Activated CD4-positive, alpha-beta T cell treated with anti-CD3 and anti-CD28 coated beads for 24 hours (primary cell): ENCODE measurements around the gene CCDC57.
"Not testable (repeated sequence)": the region's sequence is repeated elsewhere in the genome, so short reads cannot be mapped to it uniquely, and the experiment has no call there.

Experiments
- DNase-seq, 2 donors: peaks; one replicate each; pipeline ENCODE4 v3.0.0-alpha.2; 2020; ENCODE audit warnings: low read depth in 2 of 2

The CCDC57 gene

DNA sequence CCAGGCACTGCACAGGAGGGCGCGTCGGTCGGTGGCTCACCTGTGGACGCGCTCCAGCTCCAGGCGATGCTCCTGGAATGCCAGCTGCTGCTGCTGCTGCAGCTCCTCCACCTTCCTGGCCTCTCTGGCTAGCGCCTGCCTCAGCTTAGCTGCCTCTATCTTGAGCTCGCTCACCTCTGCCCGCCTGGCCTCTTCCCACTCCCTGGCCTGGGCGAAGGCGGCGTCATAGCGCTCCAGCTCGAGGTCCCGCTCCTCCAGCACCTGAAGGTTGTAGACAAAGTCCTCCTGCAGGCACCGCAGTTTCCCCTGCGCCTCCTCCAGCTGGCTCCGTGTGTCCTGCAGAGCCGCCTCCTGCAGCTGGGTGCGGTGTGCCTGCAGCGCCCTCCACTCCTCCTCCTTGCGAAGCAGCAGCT, 11.1 kb downstream of the CCDC57 start:
- DNase-seq = no peak

DNA sequence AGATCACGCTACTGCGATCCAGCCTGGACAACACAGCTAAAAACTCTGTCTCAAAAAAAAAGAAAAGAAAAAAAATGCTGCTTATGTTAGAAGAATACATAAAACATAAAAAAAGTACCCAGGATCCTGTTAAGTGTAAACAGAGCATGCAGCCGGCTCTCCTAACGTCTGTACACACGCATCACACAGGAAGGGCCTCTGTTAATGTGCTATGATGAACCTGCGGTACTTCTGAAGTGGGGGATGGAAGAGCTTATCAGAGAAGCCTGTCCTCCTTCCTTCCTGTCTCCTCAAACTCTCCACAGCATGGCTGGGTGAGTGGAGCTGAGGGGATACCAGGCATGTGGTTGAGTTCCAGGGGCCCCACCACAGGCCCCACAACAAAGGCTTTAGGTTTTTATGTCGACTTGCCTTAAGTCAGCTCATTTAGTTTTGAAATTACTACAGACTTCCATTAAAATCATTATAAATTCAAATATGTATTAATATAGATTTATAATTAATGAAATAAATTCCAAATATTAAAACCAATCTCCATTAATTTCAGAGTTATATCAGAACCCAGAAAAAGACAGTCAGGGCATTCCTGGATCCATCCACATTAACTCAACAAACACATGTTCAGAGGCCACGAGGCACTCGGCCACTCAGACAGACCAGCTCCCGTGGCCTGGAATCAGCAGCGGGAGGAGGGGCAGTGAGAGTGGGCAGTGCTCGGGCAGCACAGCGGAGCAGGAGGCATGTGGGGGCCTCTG, 11.7 kb downstream of the CCDC57 start:
- DNase-seq = peak in 1 of 2 donors; percentile 54

DNA sequence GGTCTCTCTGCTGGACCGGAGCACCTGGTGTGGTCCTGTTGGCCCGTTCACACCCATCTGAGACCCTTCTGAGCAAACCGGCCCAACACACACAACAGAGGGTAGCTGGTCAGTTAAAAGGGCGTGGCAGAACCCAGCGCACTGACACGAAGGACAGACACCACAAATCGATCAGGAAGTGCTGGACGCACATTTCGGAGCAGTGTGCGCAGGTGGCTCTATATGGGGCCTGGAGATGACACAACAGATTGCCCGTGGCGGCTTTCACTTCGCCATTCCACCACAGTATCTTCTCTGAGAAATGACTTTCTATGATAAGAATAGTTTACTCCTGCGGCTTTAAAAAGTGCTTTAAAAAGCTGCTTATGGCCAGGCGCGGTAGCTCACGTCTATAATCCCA, 12.5 kb downstream of the CCDC57 start:
- DNase-seq = no peak

DNA sequence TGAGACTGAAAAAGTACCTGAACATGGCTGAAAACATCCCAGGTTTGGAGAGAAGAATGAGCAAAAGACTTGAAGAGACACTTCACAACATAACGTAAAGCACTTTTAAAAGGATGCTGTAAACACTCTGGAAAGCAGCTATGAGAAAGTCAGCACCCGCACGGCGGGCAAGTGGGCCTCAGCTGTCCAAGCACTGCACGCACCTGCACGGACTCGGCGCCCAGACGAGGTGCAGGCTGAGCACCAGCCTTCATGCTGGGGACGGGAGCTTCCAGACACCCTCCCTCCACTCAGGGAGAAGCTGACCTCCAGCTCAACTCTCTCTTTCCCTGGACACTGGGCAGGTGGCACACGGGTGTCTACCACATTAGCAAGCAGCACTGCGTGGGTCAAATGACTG, 13.1 kb downstream of the CCDC57 start:
- DNase-seq = no peak

DNA sequence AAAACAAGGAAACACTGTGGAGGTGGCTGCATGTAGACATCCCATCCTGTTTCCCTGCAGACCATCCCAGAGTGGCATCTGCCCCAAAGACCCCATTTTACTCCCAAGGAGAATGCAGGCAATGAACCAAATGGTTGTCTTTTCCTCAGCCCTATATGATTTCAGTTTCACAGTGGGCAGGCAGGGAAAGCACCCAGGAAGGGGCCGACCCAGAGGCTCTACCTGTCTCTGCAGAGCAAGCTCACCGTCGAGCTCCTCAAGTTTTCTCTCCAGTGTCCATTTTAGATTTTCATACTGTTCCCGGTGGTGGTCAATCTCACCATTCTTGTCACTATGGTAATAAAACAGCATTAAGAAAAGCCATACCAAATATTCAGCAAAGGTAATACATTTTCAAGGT, 14.6 kb downstream of the CCDC57 start:
- DNase-seq = no peak

DNA sequence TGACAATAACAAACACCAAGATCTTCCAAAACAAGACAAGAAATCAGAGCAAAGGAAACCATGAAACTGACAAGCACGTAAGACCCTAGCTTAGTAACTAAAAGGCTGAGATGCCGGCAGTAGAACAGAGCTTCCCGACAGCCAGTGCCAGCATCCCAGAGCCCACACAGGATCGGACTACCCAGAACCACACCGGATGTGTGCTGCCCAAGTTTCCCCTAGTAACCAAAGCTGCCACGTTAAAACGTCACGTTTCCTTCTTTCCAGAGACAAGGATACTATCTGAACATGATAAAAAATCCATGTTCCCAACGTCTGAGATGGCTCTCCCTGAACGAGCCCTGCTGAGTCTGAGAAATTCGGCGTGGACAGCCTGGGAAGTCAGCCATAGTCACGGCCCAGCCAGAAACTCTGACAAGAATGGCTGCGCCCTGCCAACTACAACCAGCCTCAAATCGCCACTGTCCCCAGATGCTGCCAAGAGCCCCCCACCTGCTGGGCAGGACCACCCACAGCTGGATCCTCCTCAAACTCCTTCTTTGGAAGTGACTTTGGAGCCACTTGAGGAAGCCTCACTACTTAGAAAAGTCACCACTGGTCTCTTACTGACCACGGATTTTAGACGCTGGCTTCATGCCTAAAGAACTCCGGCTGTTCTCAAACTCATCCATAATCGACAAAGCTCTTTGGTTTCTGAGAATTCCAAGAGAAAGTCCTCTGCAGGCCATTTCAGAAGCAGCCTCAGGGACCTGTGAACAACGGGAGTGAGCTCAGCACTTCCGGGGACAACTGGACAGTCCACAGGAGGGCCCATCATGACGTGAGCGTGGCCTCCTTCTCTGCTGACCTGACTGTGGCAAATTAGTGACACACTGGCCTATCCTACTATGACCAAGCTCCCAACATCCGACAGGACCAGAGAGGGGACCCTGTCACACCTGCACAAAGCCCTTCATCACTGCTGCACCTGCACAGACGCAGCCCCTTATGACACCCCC, 16.7 kb downstream of the CCDC57 start:
- DNase-seq = no peak

DNA sequence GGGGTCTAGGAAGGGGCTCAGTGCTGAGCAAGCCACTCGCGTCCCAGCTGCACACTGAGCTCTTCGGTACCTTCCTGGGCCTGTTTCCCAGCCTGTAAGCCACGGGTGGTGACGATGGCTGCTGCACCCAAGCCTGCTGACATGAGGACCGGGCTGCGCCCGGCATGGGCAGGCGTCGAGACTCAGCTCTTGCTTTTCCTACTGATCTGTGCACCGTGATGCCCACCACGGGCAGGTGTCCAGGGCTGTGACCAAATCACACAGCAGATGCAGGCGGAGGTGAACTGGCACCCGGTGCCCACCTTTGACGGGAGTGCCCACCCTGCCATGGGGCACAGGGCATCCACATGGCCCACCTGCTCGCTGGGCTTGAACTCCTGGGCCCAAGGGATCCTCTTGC, 17.9 kb downstream of the CCDC57 start:
- DNase-seq = no peak

DNA sequence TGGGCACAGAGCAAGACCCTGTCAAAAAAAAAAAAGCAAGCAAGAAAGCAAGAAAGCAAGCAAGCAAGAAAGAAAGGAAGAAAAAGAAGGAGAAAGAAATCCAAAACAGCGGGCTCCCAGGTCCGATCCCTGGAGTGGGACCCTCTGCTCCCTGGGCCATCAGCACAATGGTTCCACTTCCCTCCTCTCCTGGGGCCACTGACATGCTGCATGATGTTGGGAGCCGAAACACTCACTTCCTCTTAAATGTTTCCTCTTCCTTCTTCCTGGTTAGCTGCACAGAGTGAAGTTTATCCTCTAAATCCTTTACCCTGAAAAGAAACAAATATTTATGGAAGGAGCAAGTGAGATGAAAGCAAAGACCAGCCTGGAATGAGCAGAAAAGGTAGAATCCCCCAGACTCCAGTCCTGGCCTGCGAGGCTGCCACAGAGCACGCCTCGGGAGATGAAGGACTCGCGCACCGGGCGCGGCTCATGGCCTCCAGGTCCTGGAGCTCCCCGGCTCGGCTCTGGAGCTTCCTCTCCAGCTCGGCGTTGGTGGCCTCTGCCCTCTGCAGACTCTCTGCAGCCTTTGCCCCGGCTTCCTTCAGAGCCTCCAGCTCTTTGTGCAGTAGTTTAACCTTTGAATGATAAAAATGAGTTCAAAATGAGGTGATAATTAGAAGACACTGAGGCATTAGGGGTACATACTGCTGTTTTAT, 19.0 kb downstream of the CCDC57 start:
- DNase-seq = no peak

DNA sequence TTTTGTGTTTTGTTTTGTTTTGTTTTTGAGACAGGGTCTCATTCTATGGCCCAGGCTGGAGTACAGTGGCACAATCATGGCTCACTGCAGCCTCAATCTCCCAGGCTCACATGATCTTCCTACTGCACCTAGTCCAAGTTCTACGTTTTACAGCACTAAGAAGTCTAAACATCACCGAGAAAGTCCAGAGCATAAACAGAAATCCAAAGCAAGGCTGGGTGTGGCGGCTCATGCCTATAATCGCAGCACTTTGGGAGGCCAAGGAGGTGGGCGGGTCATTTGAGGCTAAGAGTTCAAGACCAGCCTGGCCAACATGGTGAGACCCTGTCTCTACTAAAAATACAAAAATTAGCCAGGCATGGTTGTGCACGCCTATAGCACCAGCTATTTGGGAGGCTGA, 19.6 kb downstream of the CCDC57 start:
- not testable (repeated sequence) for DNase-seq

DNA sequence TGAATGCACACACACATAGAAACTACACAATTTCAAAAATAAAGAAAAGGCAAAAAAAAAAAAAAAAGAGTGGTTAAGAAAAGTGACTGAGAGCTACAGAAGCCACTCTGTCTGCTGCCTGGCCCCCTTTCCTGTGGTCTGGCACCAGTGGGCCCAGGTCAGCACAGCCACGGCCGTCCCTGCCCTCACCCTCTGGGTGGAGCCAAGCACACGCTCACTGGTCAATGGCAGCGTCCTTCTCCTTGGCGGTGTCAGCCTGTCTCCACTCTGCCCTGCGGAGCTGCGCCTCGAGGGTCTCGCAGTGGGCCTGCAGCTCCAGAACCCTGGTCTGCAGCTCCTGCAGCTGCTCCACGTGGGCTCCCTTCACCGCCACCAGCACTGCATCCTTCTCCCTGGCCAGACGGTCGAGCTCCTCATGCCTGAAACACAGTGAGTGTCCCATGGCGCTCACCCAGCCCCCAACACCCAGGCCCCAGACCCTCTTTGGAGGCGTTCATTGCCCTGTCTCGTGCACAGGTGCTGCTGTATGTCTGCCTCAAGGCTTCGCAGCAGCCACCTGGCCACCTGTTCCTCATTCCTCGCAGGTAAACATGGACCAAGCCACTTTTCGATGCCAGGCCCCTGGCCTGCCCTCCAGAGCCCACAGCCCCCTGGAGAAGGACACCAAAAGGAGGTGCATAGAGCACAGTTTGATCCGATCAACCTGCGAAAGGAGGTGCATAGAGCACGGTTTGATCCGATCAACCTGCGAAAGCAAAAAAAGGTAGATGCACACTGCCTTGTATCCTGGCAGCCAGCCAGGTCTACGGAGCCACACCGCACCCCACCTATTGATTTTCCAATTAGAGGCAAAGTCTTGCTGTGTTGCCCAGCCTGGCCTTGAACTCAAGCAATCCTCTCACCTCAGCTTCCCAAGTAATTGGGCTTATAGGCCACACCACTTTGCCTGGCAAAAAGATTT, 24.4 kb downstream of the CCDC57 start:
- DNase-seq = no peak

DNA sequence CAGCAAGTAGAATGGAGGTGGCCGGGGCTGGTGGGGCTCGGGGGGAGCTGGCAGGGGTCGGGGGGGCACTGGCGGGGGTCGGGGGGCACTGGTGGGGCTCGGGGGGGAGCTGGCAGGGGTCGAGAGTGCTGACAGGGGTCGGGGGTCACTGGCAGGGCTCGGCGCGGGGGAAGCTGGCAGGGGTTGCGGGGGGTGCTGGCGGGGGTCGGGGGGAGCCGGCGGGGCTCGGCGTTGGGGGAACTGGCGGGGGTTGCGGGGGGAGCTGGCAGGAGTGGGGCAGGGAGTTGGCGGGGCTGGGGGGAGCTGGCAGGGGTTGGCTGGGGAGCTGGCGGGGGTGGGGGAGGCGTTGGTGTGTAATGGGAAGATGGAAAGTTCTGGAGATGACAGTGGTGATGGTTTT, 25.1 kb downstream of the CCDC57 start:
- no peak for DNase-seq

DNA sequence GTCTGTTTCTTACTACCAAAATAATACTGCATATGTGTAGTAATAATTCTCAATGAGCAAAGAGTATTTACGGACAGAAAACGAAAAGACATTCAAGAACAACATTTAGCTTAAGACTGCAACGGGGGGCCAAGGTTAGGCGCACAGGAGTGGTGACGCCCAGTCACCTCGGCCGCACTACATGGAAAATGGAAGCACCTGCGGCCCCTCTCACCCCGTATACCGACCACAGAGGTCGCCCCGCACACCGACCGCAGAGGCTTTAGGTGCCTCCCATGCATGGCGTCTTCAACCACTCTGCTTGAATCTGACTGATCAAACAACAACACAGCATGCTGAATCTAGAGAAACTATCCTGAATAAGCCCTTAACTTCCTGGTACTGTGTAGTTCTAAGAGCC, 26.4 kb downstream of the CCDC57 start:
- DNase-seq = no peak

DNA sequence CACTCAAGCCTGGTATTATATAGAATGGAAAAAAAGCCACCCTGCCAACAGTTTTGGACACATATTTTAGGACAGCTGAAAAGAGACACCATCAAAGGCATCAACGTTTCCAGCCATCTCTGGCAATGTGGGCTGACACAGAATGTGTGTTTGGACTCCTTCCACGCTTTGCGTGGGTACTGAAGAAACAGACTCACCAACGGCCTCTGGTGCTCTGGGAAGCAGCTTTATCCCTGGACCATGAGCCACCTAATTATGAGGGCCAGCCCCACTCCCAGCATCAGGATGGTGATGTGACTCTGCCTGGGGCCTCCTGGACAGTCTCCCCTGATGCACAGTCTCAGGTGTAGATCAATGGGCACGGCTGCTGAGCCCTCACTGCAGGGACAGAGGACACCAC, 27.9 kb downstream of the CCDC57 start:
- DNase-seq = no peak

DNA sequence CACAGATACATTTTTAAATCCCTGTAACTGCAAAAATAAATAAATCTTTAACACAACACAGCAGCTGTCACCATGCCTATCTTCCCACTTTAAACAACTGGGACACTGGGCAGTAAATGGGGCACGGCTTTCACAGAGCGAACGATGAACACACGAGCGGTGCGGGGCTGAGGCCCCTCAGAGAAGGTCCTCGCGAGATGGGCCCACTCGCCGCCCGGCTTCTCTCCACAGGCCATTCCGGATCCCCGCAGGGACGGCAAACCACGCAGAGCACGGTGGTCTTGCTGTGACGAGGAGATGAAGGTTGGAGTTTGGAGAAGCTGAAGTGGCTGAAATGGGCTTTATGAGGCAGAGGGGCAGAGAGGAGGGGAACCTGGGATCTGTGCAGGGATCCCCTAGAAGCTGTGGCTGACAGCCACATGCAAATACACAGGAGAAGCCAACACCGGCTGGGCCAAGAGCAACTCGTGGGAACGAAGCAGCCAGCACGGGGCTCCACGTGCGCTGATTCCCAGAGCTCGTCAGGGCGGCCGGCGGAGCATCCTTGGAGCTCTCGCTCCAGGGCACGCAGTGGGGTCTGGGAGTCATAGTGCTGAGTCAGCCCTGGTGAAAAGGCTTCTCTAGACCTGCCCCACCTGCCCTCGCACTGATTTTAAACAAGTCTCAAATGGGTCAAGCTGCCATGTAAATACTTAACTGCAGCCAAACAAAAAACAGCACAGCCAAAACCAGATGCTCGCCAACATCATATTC, 31.7 kb downstream of the CCDC57 start:
- no peak for DNase-seq

DNA sequence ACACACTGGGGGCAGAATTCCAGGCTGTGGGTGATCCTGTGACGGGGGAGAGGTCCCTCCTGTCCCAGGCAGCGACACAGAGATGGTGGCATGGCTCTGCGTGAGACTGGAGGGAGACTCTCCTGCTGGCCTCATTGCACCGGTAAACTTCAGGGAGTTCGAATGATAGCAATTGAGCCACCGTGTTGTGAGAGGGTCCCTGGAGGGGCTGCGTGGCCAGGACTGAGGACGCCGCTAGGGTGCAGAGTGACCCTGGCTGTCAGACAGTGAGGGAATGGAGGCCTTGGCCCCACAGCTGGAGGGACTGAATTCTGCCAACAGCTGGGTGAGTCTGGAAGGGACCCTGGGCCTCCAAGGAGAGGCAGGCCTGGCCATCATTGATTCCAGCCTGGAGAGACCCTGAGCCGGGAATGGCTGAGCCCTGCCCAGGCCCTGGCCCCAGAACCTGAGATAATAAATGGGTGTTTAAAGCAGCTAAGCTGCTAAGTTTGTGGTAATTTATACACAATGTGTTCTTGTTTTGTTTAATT, 32.6 kb downstream of the CCDC57 start:
- no peak for DNase-seq

DNA sequence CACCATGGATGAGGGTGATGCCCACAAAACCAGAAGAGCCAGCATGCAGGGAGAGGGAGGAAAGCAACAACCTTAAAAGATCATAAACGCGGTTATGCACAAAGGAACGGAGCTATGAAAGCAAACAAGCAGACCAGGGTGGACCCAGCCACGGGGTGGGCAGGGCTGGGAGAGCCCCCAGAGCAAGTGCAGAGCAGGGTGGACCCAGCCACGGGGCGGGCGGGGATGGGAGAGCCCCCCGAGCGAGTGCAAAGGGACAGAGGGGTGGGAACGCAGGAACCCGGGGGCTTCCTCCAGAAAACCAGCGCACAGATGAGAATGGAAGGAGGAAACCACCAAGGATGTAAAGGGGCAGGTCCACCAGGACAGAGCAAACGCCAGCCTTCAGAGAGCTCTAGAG, 33.2 kb downstream of the CCDC57 start:
- no peak for DNase-seq

DNA sequence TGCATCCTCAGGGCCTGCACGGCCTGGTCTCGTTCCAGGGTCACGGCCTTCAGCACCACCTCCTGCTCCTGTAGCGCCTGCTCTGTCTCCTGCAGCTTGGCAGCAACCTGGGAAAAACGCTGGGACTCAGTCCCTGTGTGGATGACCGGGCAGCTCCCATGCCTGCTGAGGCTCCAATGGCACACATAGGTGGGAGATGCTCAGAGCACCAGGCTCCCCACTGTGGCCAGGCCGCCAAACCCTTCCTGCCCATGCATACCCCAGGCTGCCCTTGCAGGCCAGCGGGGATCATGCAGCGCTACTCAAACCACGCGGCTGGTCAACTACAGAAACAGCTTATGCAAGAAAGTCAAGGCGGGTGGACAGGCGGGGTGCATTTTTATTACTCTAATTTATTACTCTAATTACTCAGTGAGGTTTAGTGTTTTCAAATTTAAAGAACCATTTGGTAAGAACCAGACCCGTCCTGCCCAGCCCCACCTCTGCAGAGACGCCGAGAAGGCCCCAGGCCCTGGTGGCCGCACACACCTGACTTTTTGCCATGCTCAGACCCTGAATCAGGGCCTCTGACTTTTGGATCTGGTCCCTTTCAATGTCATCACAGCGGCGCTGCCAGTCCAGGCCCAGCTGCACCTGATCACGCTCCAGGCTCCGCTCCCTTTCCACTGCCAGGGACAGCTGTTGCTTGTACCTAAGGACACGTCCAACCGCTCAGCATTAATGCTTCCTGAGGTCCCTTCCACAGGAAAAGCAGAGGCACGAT, 34.0 kb downstream of the CCDC57 start:
- no peak for DNase-seq

DNA sequence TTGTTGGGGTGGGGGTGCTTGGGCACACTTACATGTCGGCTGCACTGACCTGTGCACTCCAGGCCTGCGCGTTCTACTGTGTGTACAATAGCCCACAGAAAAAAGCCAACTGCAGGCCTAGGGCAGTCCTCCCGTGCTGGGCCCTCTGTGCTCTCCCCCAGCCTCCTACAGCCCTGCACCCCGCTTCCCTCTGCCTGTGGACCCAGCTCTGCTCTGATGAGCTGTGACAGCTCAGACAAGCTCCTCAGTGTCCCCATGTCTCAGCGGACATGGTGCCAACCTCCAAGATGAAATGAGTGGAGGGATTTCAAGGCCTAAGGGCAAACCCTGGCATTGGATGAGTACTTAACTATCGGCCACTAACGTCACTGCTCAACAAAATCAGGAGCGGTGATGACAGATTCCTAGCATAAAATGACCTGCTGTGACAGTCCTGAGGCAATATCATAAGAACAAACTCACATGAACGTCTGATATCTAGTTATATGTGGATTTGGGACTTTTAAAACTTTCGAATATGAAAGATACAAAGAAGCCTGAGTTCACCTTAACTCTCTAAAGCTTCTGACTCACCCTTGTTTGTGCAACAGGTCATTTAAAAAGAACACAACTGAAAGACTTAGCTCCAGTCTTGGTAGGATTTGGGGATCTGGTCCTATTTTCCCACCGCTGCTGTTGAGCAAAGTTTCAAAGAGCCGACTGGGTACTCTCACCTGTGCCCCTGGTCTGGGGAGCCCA, 34.7 kb downstream of the CCDC57 start:
- DNase-seq = no peak

DNA sequence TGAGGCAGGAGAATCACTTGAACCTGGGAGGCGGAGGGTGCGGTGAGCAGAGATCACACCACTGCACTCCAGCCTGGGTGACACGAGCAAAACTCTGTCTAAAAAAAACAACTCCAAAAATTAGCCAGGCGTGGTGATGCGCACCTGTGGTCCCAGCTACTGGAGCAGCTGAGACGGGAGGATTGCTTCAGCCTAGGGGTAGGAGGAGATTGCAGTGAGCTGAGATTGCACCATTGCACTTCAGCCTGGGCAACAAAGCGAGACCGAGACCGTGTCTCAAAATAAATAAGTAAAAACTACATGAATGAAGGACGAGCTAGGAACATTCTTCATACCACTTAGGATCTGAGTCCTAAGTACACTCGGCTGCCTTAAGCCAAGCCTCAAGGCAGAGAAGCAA, 35.4 kb downstream of the CCDC57 start:
- no peak for DNase-seq
